DMS 273 (cell line): Measurements from ENCODE around the gene CLDN6.

ENCODE experiments used
- DNase-seq: peaks from one replicate; lab custom pipeline; 2025; ENCODE audit not compliant: unreplicated experiment; lab: John Stamatoyannopoulos, UW

The CLDN6 gene

GRCh38 chr16:2992383-2993081, 25.5 kb downstream of the CLDN6 start:
- no peak for DNase-seq

GRCh38 chr16:2991566-2992261, 26.3 kb downstream of the CLDN6 start:
- DNase-seq: no peak

GRCh38 chr16:2990891-2991290, 27.1 kb downstream of the CLDN6 start:
- DNase-seq: no peak

- no peak for DNase-seq
Observed at GRCh38 chr16:2988590-2989099, 29.3 kb downstream of the CLDN6 start.

GRCh38 chr16:2987833-2988232, 30.1 kb downstream of the CLDN6 start:
- peak; percentile 88 for DNase-seq

GRCh38 chr16:2987286-2987685, 30.7 kb downstream of the CLDN6 start:
- DNase-seq: no peak

GRCh38 chr16:2986623-2987188, 31.3 kb downstream of the CLDN6 start:
- DNase-seq: no peak

- DNase-seq: peak; percentile 98
Observed at GRCh38 chr16:2985893-2986355, 32.1 kb downstream of the CLDN6 start.

GRCh38 chr16:2985462-2985861, 32.5 kb downstream of the CLDN6 start:
- peak; percentile 84 for DNase-seq

GRCh38 chr16:2983706-2984136, 34.3 kb downstream of the CLDN6 start:
- DNase-seq: peak; percentile 93

- no peak for DNase-seq
Observed at GRCh38 chr16:2982402-2982801, 35.6 kb downstream of the CLDN6 start.

GRCh38 chr16:2981899-2982250, 36.1 kb downstream of the CLDN6 start:
- DNase-seq: no peak

GRCh38 chr16:2981177-2981898, 36.6 kb downstream of the CLDN6 start:
- no peak for DNase-seq

- DNase-seq: peak; percentile 96
Observed at GRCh38 chr16:2980227-2981176, 37.5 kb downstream of the CLDN6 start, which contains the start of gene PKMYT1. Gene PKMYT1 (minus strand): TSS chr16:2980446. CDS start chr16:2979657, 789 bp downstream.

- DNase-seq: peak; percentile 64
Observed at GRCh38 chr16:2979669-2980226, 38.2 kb downstream of the CLDN6 start.

GRCh38 chr16:2977440-2977839, 40.5 kb downstream of the CLDN6 start:
- DNase-seq: peak; percentile 53

- DNase-seq: no peak
Observed at GRCh38 chr16:2976673-2977072, 41.3 kb downstream of the CLDN6 start.

GRCh38 chr16:2976201-2976600, 41.8 kb downstream of the CLDN6 start:
- DNase-seq: no peak

GRCh38 chr16:2975161-2975795, 42.7 kb downstream of the CLDN6 start:
- DNase-seq: no peak
